Common myeloid progenitor, CD34-positive (primary cell): ENCODE measurements around the gene PALLD.
"Not testable (repeated sequence)": the region's sequence is repeated elsewhere in the genome, so short reads cannot be mapped to it uniquely, and the experiment has no call there.

ENCODE experiments used
- CTCF ChIA-PET: fragments of 350-600 bp; sonication (Branson Sonifier 250); formaldehyde crosslinking; loops from one replicate; lab custom pipeline; 2021; ENCODE audit warnings: antibody characterized with exemption; lab: Charles Lee
- POLR2A ChIA-PET: fragments of 350-600 bp; sonication (Branson Sonifier 250); formaldehyde crosslinking; loops from one replicate; lab custom pipeline; 2021; ENCODE audit warnings: antibody characterized with exemption; lab: Charles Lee
- DNase-seq, 3 donors: peaks; one replicate each; pipeline versions ENCODE4 v3.0.0 to v3.0.0-alpha.2; 2013
- H3K27ac ChIP-seq, 2 experiments: 1 replicate in 1 of 2; 2 replicates in 1 of 2; pipeline ENCODE4 v1.7.0; 2013; ENCODE audit warnings: inconsistent platforms in 2 of 2, low read length in 2 of 2, mild to moderate bottlenecking in 2 of 2, low read depth in 1 of 2, moderate library complexity in 1 of 2; ENCODE audit not compliant: severe bottlenecking in 2 of 2, insufficient read depth in 1 of 2, poor library complexity in 1 of 2
- H3K27me3 ChIP-seq, 5 experiments: replicated peaks in 2 of 5; 1 replicate in 3 of 5; 2 replicates in 2 of 5; pipeline versions ENCODE4 v1.6.1 to v1.7.0; 2013; ENCODE audit warnings: low read length in 4 of 5, mild to moderate bottlenecking in 2 of 5, moderate library complexity in 2 of 5, inconsistent platforms in 1 of 5; ENCODE audit not compliant: insufficient read depth in 5 of 5, control insufficient read depth in 4 of 5
- H3K36me3 ChIP-seq, 4 experiments: 1 replicate in 2 of 4; 2 replicates in 2 of 4; pipeline versions ENCODE4 v1.6.1 to v1.7.0; 2013; ENCODE audit warnings: low read length in 3 of 4, control low read depth in 1 of 4, mild to moderate bottlenecking in 1 of 4; ENCODE audit not compliant: control insufficient read depth in 4 of 4, insufficient read depth in 4 of 4
- H3K4me1 ChIP-seq, 4 experiments: 1 replicate in 3 of 4; 2 replicates in 1 of 4; pipeline versions ENCODE4 v1.6.1 to v1.7.1; 2013; ENCODE audit warnings: low read length in 3 of 4, mild to moderate bottlenecking in 3 of 4, control low read depth in 1 of 4, inconsistent platforms in 1 of 4, moderate library complexity in 1 of 4; ENCODE audit not compliant: control insufficient read depth in 4 of 4, insufficient read depth in 4 of 4; ENCODE audit errors: control extremely low read depth in 1 of 4
- H3K4me3 ChIP-seq, 7 experiments: 1 replicate in 4 of 7; 2 replicates in 3 of 7; pipeline versions ENCODE4 v1.5.1 to v1.7.0; 2013; ENCODE audit warnings: mild to moderate bottlenecking in 7 of 7, low read length in 6 of 7, moderate library complexity in 6 of 7, inconsistent platforms in 2 of 7, low read depth in 2 of 7, control low read depth in 1 of 7; ENCODE audit not compliant: insufficient read depth in 4 of 7, control insufficient read depth in 1 of 7; ENCODE audit errors: extremely low read depth in 1 of 7
- H3K9me3 ChIP-seq, 5 experiments: 1 replicate in 4 of 5; 2 replicates in 1 of 5; pipeline versions ENCODE4 v1.6.1 to v1.7.1; 2013; ENCODE audit warnings: low read length in 4 of 5, mild to moderate bottlenecking in 2 of 5, inconsistent platforms in 1 of 5, low read depth in 1 of 5, moderate library complexity in 1 of 5; ENCODE audit not compliant: control insufficient read depth in 4 of 5, insufficient read depth in 2 of 5; ENCODE audit errors: control extremely low read depth in 1 of 5
- WGBS: methylation state at CpG from one replicate; pipeline ENCODE4 v1.1.5; 2013; ENCODE audit not compliant: insufficient coverage; 5-methylcytosine and 5-hydroxymethylcytosine counted together

PALLD gene

DNA sequence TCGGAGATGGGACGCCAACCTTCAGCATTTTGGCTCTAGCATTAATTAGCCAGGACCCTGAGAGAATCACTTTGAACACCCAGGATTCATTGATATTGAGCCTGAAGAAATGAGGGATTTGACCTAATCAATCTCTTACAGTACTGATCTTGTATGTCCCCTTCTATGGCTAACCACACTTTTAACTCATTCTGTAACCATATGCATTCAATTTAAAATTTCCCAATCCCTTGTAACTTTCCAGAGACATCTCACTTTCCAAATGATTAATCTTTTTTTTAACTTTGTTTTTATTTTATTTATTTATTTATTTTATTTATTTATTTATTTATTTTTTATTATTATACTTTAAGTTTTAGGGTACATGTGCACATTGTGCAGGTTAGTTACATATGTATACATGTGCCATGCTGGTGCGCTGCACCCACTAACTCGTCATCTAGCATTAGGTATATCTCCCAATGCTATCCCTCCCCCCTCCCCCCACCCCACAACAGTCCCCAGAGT is 205.8 kb downstream of the PALLD start:
- 100% methylated on average over 2 of the region's 4 CpGs for WGBS

DNA sequence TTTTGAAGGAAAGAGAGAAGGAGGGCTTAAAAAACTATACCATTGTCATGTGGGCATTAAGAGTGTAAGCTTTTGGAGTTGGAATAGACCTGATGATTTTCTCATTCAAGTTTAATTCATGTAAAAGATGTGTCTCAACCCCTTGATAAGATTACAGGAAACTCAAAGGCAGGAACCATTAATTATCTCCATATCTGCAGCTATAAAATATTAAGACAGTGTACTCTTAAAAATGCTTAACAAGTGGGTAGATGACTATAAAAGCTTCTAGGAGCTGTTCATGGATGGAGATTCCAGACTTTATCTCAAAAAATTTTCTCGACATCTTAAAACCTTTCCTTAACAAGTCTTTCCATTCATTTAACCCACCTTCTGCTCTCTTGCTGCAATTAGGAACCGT is 208.3 kb downstream of the PALLD start:
- Histone ChIP-seq H3K4me1 (no peaks in the 10 kb centered on the region), H3K27me3 (no peaks in the 10 kb centered on the region), H3K27ac (no peak overlapping the region), H3K36me3 (no peaks in the 10 kb centered on the region), H3K4me3 (no peak overlapping the region), H3K9me3 (no peaks in the 10 kb centered on the region)
- ChIA-PET CTCF (interaction anchor here (1.2 kb wide), 1 partner anchor 216 kb away, joined by 4 read pairs; no protein-coding TSS in a partner anchor), POLR2A (no interaction called here)
- no peak for DNase-seq
- WGBS, result no CpG with 5 or more reads among the region's 2 CpGs

More for the DNA sequence above, 205.8 kb downstream of the PALLD start:
- DNase-seq, CTCF ChIA-PET, H3K4me3 ChIP-seq, H3K36me3 ChIP-seq, POLR2A ChIA-PET, H3K27ac ChIP-seq, H3K27me3 ChIP-seq, H3K9me3 ChIP-seq, H3K4me1 ChIP-seq: not testable (repeated sequence)

DNA sequence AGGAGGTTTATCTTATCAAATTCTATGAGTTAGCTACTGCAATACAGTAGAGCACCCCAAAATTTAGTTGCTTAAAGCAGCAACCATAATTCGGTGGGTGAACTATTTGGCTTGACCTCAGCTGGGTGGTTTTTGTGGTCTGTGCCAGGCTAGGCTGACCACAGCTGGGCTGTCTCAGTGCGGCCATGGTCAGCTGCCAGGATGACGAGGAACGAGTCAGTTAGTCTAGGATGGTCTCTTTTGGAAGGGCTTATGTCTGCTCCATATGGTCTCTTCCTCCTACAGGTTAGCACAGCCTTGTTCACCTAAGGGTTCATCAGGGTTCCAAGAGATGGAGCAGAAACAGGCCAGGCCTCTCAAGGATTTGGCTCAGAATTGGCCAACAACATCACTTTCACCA is 210.4 kb downstream of the PALLD start:
- CTCF ChIA-PET, result interaction anchor here (1.3 to 8.2 kb wide), 2 partner anchors 122 to 212 kb away, joined by 3 to 141 read pairs; no protein-coding TSS in a partner anchor
- H3K4me1 ChIP-seq, result peaks cover 0 to 15% (median 7%) of the 10 kb centered on the region in 4 experiments

DNA sequence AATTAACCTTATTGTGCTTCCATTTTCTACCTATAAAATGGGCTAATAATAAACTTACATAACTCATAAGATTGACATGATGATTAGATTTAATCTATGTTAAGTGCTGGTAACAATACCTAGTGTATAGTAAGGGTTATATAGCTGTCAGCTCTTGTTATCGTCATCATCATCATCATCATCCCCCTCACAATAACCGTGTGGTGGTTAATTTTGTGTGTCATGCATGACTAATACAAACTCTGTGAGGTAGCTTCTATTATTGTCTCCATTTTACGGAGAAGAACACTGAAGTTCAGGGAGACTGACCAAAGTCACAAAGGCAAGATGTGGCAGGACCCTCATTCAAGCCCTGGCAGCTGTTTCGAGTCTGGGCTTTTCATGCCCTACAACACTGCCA is 211.3 kb downstream of the PALLD start:
- H3K27me3 ChIP-seq, result no peaks in the 10 kb centered on the region
- no peak overlapping the region for H3K4me3 ChIP-seq
- H3K9me3 ChIP-seq, result no peaks in the 10 kb centered on the region
- no peaks in the 10 kb centered on the region for H3K36me3 ChIP-seq
- CTCF ChIA-PET, result interaction anchor here (1.2 to 8.2 kb wide), 4 partner anchors 9 to 211 kb away, joined by 3 to 141 read pairs (median 4); no protein-coding TSS in a partner anchor
- H3K27ac ChIP-seq, result no peak overlapping the region
- WGBS, result 100% methylated on average over 1 of the region's 4 CpGs
- POLR2A ChIA-PET, result interaction anchor here (0.5 kb wide), 1 partner anchor 192 kb away, joined by 3 read pairs; no protein-coding TSS in a partner anchor
- no peak for DNase-seq
- H3K4me1 ChIP-seq, result peaks cover 0 to 16% (median 8%) of the 10 kb centered on the region in 4 experiments

More for the DNA sequence above, 210.4 kb downstream of the PALLD start:
- no peaks in the 10 kb centered on the region for H3K27me3 ChIP-seq
- no peaks in the 10 kb centered on the region for H3K9me3 ChIP-seq
- no peaks in the 10 kb centered on the region for H3K36me3 ChIP-seq
- no peak overlapping the region for H3K4me3 ChIP-seq
- POLR2A ChIA-PET, result no interaction called here
- H3K27ac ChIP-seq, result no peak overlapping the region
- WGBS, result 90% methylated on average over 4 of the region's 4 CpGs
- no peak for DNase-seq

DNA sequence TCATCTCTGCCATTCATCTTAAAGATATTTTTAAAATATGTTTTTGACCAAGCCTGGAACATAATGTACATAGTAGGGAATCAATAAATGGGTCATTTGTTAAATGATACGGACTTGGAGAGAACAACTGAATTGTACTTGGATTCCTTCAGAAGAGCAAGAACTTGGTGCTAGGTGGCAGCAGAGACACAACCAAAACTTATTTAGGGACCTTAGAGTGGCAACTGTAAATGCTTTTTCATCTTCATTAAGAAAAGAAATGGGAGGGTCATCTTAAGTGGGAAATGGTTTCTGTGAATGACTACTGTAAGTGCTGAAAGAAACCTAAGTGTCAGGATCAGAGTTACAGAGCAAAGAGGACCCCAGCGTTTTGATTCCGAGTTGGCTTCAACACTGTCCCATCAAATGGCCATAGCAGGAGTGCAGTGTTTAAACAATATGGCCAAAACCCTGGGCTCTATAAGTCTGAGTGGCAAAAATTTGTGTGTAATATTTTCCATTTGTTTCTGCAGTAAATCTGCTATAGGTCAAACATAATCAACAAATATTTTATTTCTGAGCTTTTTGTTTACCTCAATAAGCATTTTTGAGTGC is 213.6 kb downstream of the PALLD start:
- POLR2A ChIA-PET, result no interaction called here
- Histone ChIP-seq H3K9me3 (no peaks in the 10 kb centered on the region), H3K36me3 (no peaks in the 10 kb centered on the region), H3K27ac (no peak overlapping the region), H3K4me1 (peaks cover 0 to 16% (median 8%) of the 10 kb centered on the region in 4 experiments), H3K27me3 (no peaks in the 10 kb centered on the region), H3K4me3 (no peak overlapping the region)
- WGBS, result 66% methylated on average over 3 of the region's 3 CpGs
- DNase-seq, result peak; percentile 65 to 84 (median 83)
- CTCF ChIA-PET, result interaction anchor here (0.6 to 8.2 kb wide), 26 partner anchors 10 to 521 kb away, joined by 3 to 141 read pairs (median 3); no protein-coding TSS in a partner anchor

DNA sequence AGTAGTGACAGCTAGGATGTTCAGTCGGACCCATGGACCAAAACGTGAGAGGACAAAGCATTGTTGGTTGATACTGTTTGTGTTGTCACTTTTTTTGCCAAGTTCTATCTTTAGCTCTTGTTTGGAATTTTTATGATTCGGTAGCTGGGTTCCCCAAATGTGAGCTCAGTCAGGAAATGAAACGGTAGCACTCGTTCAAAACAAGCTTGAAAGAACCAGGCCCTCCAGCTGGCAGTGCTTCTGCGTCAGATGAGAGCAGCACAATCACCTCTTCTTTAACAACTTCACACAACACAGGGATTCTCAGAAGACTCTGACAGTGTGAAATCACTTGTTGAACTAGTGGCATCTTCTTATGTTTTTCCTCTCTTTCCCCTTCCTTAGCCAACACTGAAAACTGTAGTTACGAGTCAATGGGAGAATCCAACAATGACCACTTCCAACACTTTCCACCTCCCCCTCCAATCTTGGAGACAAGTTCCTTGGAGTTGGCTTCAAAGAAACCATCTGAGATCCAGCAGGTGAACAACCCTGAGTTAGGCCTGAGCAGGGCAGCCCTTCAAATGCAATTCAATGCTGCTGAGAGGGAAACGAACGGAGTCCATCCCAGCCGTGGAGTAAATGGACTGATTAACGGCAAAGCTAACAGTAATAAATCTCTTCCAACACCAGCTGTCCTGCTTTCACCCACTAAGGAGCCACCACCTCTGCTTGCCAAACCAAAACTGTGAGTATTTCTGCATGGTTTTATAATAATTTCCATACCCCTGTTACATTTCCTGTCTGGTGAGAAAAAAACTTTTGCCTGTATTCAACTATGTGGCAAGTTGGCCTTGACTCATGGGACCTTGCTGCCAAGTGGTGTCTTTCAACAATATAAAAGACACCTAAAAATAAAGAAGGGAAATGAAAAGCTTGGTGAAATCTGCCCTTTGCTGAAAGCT is 214.6 kb downstream of the PALLD start:
- CTCF ChIA-PET, result interaction anchor here (0.6 to 8.2 kb wide), 24 partner anchors 10 to 522 kb away, joined by 3 to 141 read pairs (median 3); no protein-coding TSS in a partner anchor
- peaks cover 0 to 16% (median 8%) of the 10 kb centered on the region in 4 experiments for H3K4me1 ChIP-seq

More for the DNA sequence above, 214.6 kb downstream of the PALLD start:
- 30% methylated on average over 10 of the region's 11 CpGs for WGBS
- H3K27ac ChIP-seq, result no peak overlapping the region
- H3K4me3 ChIP-seq, result no peak overlapping the region
- DNase-seq, result peak in 2 of 3 donors; percentile 50 to 64
- no peaks in the 10 kb centered on the region for H3K9me3 ChIP-seq
- H3K36me3 ChIP-seq, result no peaks in the 10 kb centered on the region
- no peaks in the 10 kb centered on the region for H3K27me3 ChIP-seq
- POLR2A ChIA-PET, result interaction anchor here (0.5 kb wide), 1 partner anchor 574 kb away, joined by 3 read pairs; no protein-coding TSS in a partner anchor
